A673 (cell line): ENCODE data around the gene ARHGAP15. TPM values are rescaled to one million over a fixed set of nuclear protein-coding genes. Genes with fewer than 3 reads are reported as not detected.

Experiments used
- BruUV-seq: library from RNA; stranded (reverse); fragments of 400-500 nt; replicated peaks from 2 replicates; lab custom pipeline; 2021; lab: Mats Ljungman, UMichigan
- CTCF ChIA-PET: fragments of 300-600 bp; sonication (Branson Sonifier 250); formaldehyde crosslinking; loops from one replicate; lab custom pipeline; 2022; ENCODE audit warnings: antibody characterized with exemption; lab: Charles Lee
- POLR2A ChIA-PET: fragments of 300-600 bp; sonication (Branson Sonifier 250); formaldehyde crosslinking; loops from one replicate; lab custom pipeline; 2022; ENCODE audit warnings: antibody characterized with exemption; ENCODE audit not compliant: low non-redundant PET; lab: Charles Lee
- DNase-seq: peaks from one replicate; pipeline ENCODE4 v3.0.0-alpha.2; 2015; ENCODE audit warnings: low spot score
- H3K27ac ChIP-seq: fragments of 200-600 bp; sonication (generic); 2 replicates; pipeline ENCODE4 v1.5.1; 2016; ENCODE audit warnings: mixed run types, low read depth, mild to moderate bottlenecking, mixed read lengths, antibody characterized with exemption, low read length; ENCODE audit not compliant: poor library complexity, severe bottlenecking
- H3K27me3 ChIP-seq: fragments of 200-600 bp; sonication (generic); replicated peaks from 2 replicates; pipeline ENCODE4 v1.6.1; 2017; ENCODE audit warnings: mixed run types, low read depth, mild to moderate bottlenecking, mixed read lengths, antibody characterized with exemption, low read length; ENCODE audit not compliant: insufficient read depth, poor library complexity
- H3K36me3 ChIP-seq: fragments of 200-600 bp; sonication (generic); 2 replicates; pipeline ENCODE4 v1.6.1; 2016; ENCODE audit warnings: mixed run types, mild to moderate bottlenecking, mixed read lengths, antibody characterized with exemption, low read length; ENCODE audit not compliant: insufficient read depth, poor library complexity, severe bottlenecking
- H3K4me1 ChIP-seq: fragments of 200-600 bp; sonication (generic); 2 replicates; pipeline ENCODE4 v1.6.1; 2017; ENCODE audit warnings: mixed run types, mild to moderate bottlenecking, mixed read lengths, antibody characterized with exemption, low read length; ENCODE audit not compliant: insufficient read depth, poor library complexity, severe bottlenecking
- H3K4me3 ChIP-seq: fragments of 200-600 bp; sonication (generic); 2 replicates; pipeline ENCODE4 v1.5.1; 2016; ENCODE audit warnings: low read depth, mixed run types, mild to moderate bottlenecking, mixed read lengths, low read length; ENCODE audit not compliant: poor library complexity, severe bottlenecking
- H3K9me3 ChIP-seq: fragments of 200-600 bp; sonication (generic); 2 replicates; pipeline ENCODE4 v1.6.1; 2016; ENCODE audit warnings: mixed run types, low read depth, mild to moderate bottlenecking, mixed read lengths, antibody characterized with exemption, low read length; ENCODE audit not compliant: poor library complexity, severe bottlenecking
- CTCF ChIP-seq: fragments of 300-800, 200-600 bp; sonication (generic); conservative IDR thresholded peaks from 2 replicates; pipeline ENCODE4 v1.5.1; 2017; ENCODE audit warnings: low read depth, mild to moderate bottlenecking, antibody characterized with exemption, low read length, moderate library complexity, mixed read lengths
- EZH2 ChIP-seq: fragments of 200-600 bp; sonication (generic); IDR thresholded peaks from 2 replicates; pipeline ENCODE4 v1.6.1; 2017; ENCODE audit warnings: borderline replicate concordance, low read depth, mild to moderate bottlenecking, mixed read lengths, antibody characterized with exemption, low read length; ENCODE audit not compliant: poor library complexity, severe bottlenecking
- intact Hi-C: fragments of 100-400 bp; cut with micrococcal nuclease; formaldehyde crosslinking; loops from one replicate; pipeline ENCODE4 v1.10.0; 2022; ENCODE audit not compliant: unreplicated experiment
- total RNA-seq: library from RNA; stranded (reverse); gene quantifications from 2 replicates; pipeline ENCODE4 v1.2.3, GENCODE V29; 2021

Gene ARHGAP15
- total RNA-seq, 1 experiment from 2014 or later, result not detected

- H3K4me3 ChIP-seq, result no peak overlapping the region
- BruUV-seq, result no TSS peak
- CTCF ChIA-PET, result no interaction called here
Observed at GRCh38 chr2:143425896-143426295, 296.7 kb downstream of the ARHGAP15 start.

GRCh38 chr2:143426296-143426695, 297.1 kb downstream of the ARHGAP15 start:
- Histone ChIP-seq H3K36me3 (no peaks in the 10 kb centered on the region), H3K9me3 (peaks cover 3% of the 10 kb centered on the region), H3K4me3 (no peak overlapping the region), H3K27ac (no peak overlapping the region), H3K27me3 (no peaks in the 10 kb centered on the region), H3K4me1 (peaks cover 3% of the 10 kb centered on the region)
- TF ChIP-seq CTCF (no peak), EZH2 (no peak)
- intact Hi-C loops, result no loop called here
- POLR2A ChIA-PET, result no interaction called here
- CTCF ChIA-PET, result no interaction called here
- DNase-seq, result no peak
- BruUV-seq, result no TSS peak

More at GRCh38 chr2:143425896-143426295, 296.7 kb downstream of the ARHGAP15 start:
- TF ChIP-seq EZH2 (no peak), CTCF (no peak)
- POLR2A ChIA-PET, result no interaction called here
- intact Hi-C loops, result no loop called here
- Histone ChIP-seq H3K27ac (no peak overlapping the region), H3K27me3 (no peaks in the 10 kb centered on the region), H3K9me3 (peaks cover 3% of the 10 kb centered on the region), H3K4me1 (no peaks in the 10 kb centered on the region), H3K36me3 (no peaks in the 10 kb centered on the region)
- no peak for DNase-seq

GRCh38 chr2:143428700-143429099, 299.5 kb downstream of the ARHGAP15 start:
- Histone ChIP-seq H3K27ac (no peak overlapping the region), H3K27me3 (no peaks in the 10 kb centered on the region), H3K4me1 (peaks cover 15% of the 10 kb centered on the region), H3K36me3 (no peaks in the 10 kb centered on the region), H3K9me3 (peaks cover 3% of the 10 kb centered on the region), H3K4me3 (no peak overlapping the region)
- no peak for DNase-seq
- TF ChIP-seq CTCF (no peak), EZH2 (no peak)
- POLR2A ChIA-PET, result no interaction called here
- BruUV-seq, result no TSS peak
- CTCF ChIA-PET, result no interaction called here
- intact Hi-C loops, result no loop called here
